Suprapubic skin (tissue), 4 donors: Measurements from ENCODE around the gene ESPNL. TPM values are rescaled to one million over a fixed set of nuclear protein-coding genes. Genes with fewer than 3 reads are reported as not detected.
A peak's percentile ranks its signal among the peaks of the same experiment; 100 is the strongest.
"Not testable (repeated sequence)": the region's sequence is repeated elsewhere in the genome, so short reads cannot be mapped to it uniquely, and the experiment has no call there.

Source experiments
- DNase-seq, 2 donors: peaks; one replicate each; pipeline ENCODE4 v3.0.0-alpha.2; 2019; ENCODE audit warnings: low spot score in 2 of 2
- H3K27ac ChIP-seq: fragments of 200-600 bp; sonication (generic); one replicate; pipeline ENCODE4 v1.5.1; 2019
- H3K27me3 ChIP-seq: fragments of 200-600 bp; sonication (generic); one replicate; pipeline ENCODE4 v1.5.1; 2019
- H3K36me3 ChIP-seq: fragments of 200-600 bp; sonication (generic); one replicate; pipeline ENCODE4 v1.5.1; 2019
- H3K4me1 ChIP-seq: fragments of 200-600 bp; sonication (generic); one replicate; pipeline ENCODE4 v1.5.1; 2019
- H3K4me3 ChIP-seq: fragments of 200-600 bp; sonication (generic); one replicate; pipeline ENCODE4 v1.5.1; 2019; ENCODE audit warnings: mild to moderate bottlenecking
- H3K9me3 ChIP-seq: fragments of 200-600 bp; sonication (generic); one replicate; pipeline ENCODE4 v1.5.1; 2019
- EP300 ChIP-seq: sonication (generic); formaldehyde crosslinking; IDR thresholded peaks from one replicate; pipeline ENCODE4 v1.6.1; 2017; ENCODE audit warnings: antibody characterized with exemption
- POLR2A ChIP-seq, 2 donors: fragments of 450-650 bp; IDR thresholded peaks; one replicate each; pipeline ENCODE4 v1.6.1; 2017; ENCODE audit warnings: antibody characterized with exemption in 2 of 2, mild to moderate bottlenecking in 2 of 2, moderate library complexity in 2 of 2
- POLR2AphosphoS5 ChIP-seq, 3 donors: sonication (generic); formaldehyde crosslinking; IDR thresholded peaks; one replicate each; pipeline ENCODE4 v1.6.1; 2017; ENCODE audit warnings: antibody characterized with exemption in 3 of 3
- WGBS: methylation state at CpG from one replicate; pipeline ENCODE4 v1.1.5; 2018; 5-methylcytosine and 5-hydroxymethylcytosine counted together
- total RNA-seq, 4 donors: library from RNA; depleted of rRNA; stranded (reverse); fragments of >200 nt; gene quantifications; one replicate each; pipeline ENCODE4 v1.1.0, GENCODE V29; 2016
- TF ChIP-seq, protein P1 (sequence below), 2 donors: fragments of 200-600 bp in 1 of 2; fragments of 450-650 bp in 1 of 2; sonication (generic) in 1 of 2; IDR thresholded peaks; one replicate each; pipeline ENCODE4 v1.5.1; 2016 to 2019; ENCODE audit warnings: antibody characterized with exemption in 2 of 2, mild to moderate bottlenecking in 1 of 2, moderate library complexity in 1 of 2

ESPNL gene
- total RNA-seq, 4 donors from 2014 or later: 0.25 to 0.56 TPM; not detected in 2

- Histone ChIP-seq H3K4me1 (peaks cover 18% of the 10 kb centered on the region), H3K27me3 (no peaks in the 10 kb centered on the region), H3K4me3 (no peak overlapping the region), H3K9me3 (no peaks in the 10 kb centered on the region), H3K27ac (no peak overlapping the region), H3K36me3 (peaks cover 18% of the 10 kb centered on the region)
- 87% methylated on average over 8 of the region's 8 CpGs for WGBS
- TF ChIP-seq EP300 (no peak), POLR2AphosphoS5 (IDR thresholded peaks at IDR 0.05) (no peak), POLR2A (IDR thresholded peaks at IDR 0.05) (no peak)
- TF ChIP-seq, protein P1, sequence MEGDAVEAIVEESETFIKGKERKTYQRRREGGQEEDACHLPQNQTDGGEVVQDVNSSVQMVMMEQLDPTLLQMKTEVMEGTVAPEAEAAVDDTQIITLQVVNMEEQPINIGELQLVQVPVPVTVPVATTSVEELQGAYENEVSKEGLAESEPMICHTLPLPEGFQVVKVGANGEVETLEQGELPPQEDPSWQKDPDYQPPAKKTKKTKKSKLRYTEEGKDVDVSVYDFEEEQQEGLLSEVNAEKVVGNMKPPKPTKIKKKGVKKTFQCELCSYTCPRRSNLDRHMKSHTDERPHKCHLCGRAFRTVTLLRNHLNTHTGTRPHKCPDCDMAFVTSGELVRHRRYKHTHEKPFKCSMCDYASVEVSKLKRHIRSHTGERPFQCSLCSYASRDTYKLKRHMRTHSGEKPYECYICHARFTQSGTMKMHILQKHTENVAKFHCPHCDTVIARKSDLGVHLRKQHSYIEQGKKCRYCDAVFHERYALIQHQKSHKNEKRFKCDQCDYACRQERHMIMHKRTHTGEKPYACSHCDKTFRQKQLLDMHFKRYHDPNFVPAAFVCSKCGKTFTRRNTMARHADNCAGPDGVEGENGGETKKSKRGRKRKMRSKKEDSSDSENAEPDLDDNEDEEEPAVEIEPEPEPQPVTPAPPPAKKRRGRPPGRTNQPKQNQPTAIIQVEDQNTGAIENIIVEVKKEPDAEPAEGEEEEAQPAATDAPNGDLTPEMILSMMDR (IDR thresholded peaks at IDR 0.05): no peak
- DNase-seq: peak in 1 of 2 donors; percentile 47
Observed at GRCh38 chr2:238063414-238064189, 36.5 kb upstream of the ESPNL start.

DNA sequence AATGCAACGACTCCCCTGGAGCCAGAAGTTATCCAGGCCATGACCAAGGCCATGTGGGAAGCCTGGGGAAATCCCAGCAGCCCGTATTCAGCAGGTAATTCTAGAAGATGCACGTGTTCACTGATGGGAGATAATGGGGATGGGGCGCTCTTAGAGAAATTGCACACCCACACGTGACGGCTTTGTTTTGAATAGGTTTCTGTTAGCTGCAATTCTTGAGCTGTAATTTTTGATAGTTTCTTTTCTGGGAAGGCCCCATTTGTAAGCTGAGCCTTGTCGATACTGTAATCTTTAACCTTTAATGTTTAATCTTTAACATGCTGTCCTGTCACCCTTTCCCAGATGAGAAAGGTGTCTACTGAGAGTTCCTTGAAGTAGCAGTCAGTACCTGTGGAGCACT is 35.8 kb upstream of the ESPNL start:
- no peak for DNase-seq
- Histone ChIP-seq H3K4me3 (no peak overlapping the region), H3K36me3 (peaks cover 23% of the 10 kb centered on the region), H3K9me3 (no peaks in the 10 kb centered on the region), H3K4me1 (peaks cover 18% of the 10 kb centered on the region), H3K27ac (no peak overlapping the region), H3K27me3 (no peaks in the 10 kb centered on the region)
- 89% methylated on average over 7 of the region's 7 CpGs for WGBS
- TF ChIP-seq, protein P1 (IDR thresholded peaks at IDR 0.05): no peak
- TF ChIP-seq POLR2AphosphoS5 (IDR thresholded peaks at IDR 0.05): no peak
- TF ChIP-seq POLR2A (IDR thresholded peaks at IDR 0.05): no peak
- TF ChIP-seq EP300: no peak

- H3K4me3 ChIP-seq: no peak overlapping the region
- DNase-seq: no peak
- peaks cover 9% of the 10 kb centered on the region for H3K4me1 ChIP-seq
- H3K27me3 ChIP-seq: no peaks in the 10 kb centered on the region
- no peaks in the 10 kb centered on the region for H3K9me3 ChIP-seq
- no peak for TF ChIP-seq EP300
- TF ChIP-seq, protein P1 (IDR thresholded peaks at IDR 0.05): no peak
- TF ChIP-seq POLR2AphosphoS5 (IDR thresholded peaks at IDR 0.05): no peak
- TF ChIP-seq POLR2A (IDR thresholded peaks at IDR 0.05): no peak
- peaks cover 32% of the 10 kb centered on the region for H3K36me3 ChIP-seq
- H3K27ac ChIP-seq: no peak overlapping the region
- 85% methylated on average over 18 of the region's 18 CpGs for WGBS
Observed at GRCh38 chr2:238065071-238065846, 34.9 kb upstream of the ESPNL start.

DNA sequence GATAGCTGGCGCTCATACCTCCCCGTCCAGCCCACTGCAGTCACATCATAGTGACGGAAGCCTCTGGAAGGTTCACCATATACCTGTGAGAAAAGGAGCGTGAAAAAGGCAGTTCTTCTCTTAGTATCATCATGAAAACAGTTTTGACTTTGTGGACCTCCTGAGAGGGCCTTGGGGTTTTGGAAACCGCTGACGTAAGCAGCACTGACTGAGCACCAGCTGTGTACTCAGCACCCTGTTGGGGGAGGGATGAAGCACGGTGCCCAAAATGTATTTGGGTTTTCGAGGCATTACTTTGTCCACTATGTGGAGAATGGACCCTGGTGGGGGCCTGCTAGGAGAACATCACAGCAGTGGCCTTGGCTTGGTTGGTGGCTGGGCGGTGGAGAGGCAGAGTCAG is 33.9 kb upstream of the ESPNL start:
- peak in 1 of 2 donors; percentile 43 for DNase-seq
- H3K4me3 ChIP-seq: no peak overlapping the region
- WGBS: 86% methylated on average over 9 of the region's 9 CpGs
- no peak overlapping the region for H3K27ac ChIP-seq
- H3K9me3 ChIP-seq: no peaks in the 10 kb centered on the region
- peaks cover 9% of the 10 kb centered on the region for H3K4me1 ChIP-seq
- H3K27me3 ChIP-seq: no peaks in the 10 kb centered on the region
- TF ChIP-seq POLR2AphosphoS5 (IDR thresholded peaks at IDR 0.05): no peak
- TF ChIP-seq EP300: no peak
- no peak for TF ChIP-seq POLR2A (IDR thresholded peaks at IDR 0.05)
- TF ChIP-seq, protein P1 (IDR thresholded peaks at IDR 0.05): no peak
- H3K36me3 ChIP-seq: peaks cover 35% of the 10 kb centered on the region

DNA sequence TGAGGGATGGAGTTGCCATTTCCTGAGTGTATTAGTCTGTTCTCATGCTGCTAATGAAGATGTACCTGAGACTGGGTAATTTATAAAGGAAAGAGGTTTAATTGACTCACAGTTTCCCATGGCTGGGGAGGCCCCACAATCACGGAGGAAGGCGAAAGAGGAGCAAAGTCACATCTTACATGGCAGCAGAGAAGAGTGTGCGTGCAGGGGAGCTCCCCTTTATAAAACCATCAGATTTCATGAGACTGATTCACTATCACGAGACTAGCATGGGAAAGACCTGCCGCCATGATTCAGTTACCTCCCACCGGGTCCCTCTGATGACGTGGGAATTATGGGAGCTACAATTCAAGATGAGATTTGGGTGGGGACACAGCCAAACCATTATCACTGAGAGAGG is 33.4 kb upstream of the ESPNL start:
- H3K27ac ChIP-seq, H3K4me3 ChIP-seq, H3K9me3 ChIP-seq, DNase-seq, H3K27me3 ChIP-seq, H3K4me1 ChIP-seq: not testable (repeated sequence)
- 94% methylated on average over 7 of the region's 7 CpGs for WGBS
- peaks cover 40% of the 10 kb centered on the region for H3K36me3 ChIP-seq
